OCI-LY7 (cell line): ENCODE measurements around the gene CRTAP. TPM values are rescaled to one million over a fixed set of nuclear protein-coding genes. Genes with fewer than 3 reads are reported as not detected.

Source experiments
- BruUV-seq: library from RNA; stranded (reverse); fragments of 400-500 nt; replicated peaks from 2 replicates; lab custom pipeline; 2021; lab: Mats Ljungman, UMichigan
- CTCF ChIA-PET: fragments of 300-600 bp; sonication (Branson Sonifier 250); formaldehyde crosslinking; loops from one replicate; lab custom pipeline; 2022; ENCODE audit warnings: antibody characterized with exemption; ENCODE audit not compliant: unreplicated experiment; lab: Charles Lee
- POLR2A ChIA-PET: fragments of 300-600 bp; sonication (Branson Sonifier 250); formaldehyde crosslinking; loops from one replicate; lab custom pipeline; 2022; ENCODE audit warnings: antibody characterized with exemption; lab: Charles Lee
- DNase-seq: peaks from one replicate; pipeline ENCODE4 v3.0.0-alpha.2; 2015; ENCODE audit warnings: low spot score
- H2AFZ ChIP-seq: fragments of 200-600 bp; sonication (generic), shearing (Covaris generic); 2 replicates; pipeline ENCODE4 v1.6.1; 2014; ENCODE audit warnings: mild to moderate bottlenecking, antibody characterized with exemption, low read length, moderate library complexity
- H3K27ac ChIP-seq: fragments of 200-600 bp; sonication (generic); 2 replicates; pipeline ENCODE4 v1.5.1; 2014; ENCODE audit warnings: mixed run types, low read depth, mild to moderate bottlenecking, moderate library complexity, low read length, inconsistent platforms; ENCODE audit not compliant: poor library complexity, severe bottlenecking
- H3K36me3 ChIP-seq: fragments of 200-600 bp; sonication (generic); 2 replicates; pipeline ENCODE4 v1.6.1; 2014; ENCODE audit warnings: mild to moderate bottlenecking, antibody characterized with exemption, low read length, moderate library complexity, mixed read lengths; ENCODE audit not compliant: insufficient read depth
- H3K4me1 ChIP-seq: fragments of 200-600 bp; sonication (generic); 2 replicates; pipeline ENCODE4 v1.5.1; 2014; ENCODE audit warnings: mild to moderate bottlenecking, low read length; ENCODE audit not compliant: insufficient read depth, poor library complexity, severe bottlenecking
- H3K4me2 ChIP-seq: fragments of 200-600 bp; sonication (generic); 2 replicates; pipeline ENCODE4 v1.6.1; 2014; ENCODE audit warnings: mild to moderate bottlenecking, low read length
- H3K4me3 ChIP-seq: fragments of 200-600 bp; sonication (generic); 2 replicates; pipeline ENCODE4 v1.5.1; 2014; ENCODE audit warnings: mild to moderate bottlenecking, low read depth, low read length; ENCODE audit not compliant: poor library complexity, severe bottlenecking
- H3K79me2 ChIP-seq: fragments of 200-600 bp; sonication (generic); 2 replicates; pipeline ENCODE4 v1.6.1; 2016; ENCODE audit warnings: low read depth, mild to moderate bottlenecking, low read length, moderate library complexity, mixed read lengths; ENCODE audit not compliant: insufficient read depth
- H3K9me2 ChIP-seq: fragments of 200-600 bp; sonication (generic); 2 replicates; pipeline ENCODE4 v1.6.1; 2016; ENCODE audit warnings: mild to moderate bottlenecking, low read length, mixed read lengths; ENCODE audit not compliant: insufficient read depth
- H3K9me3 ChIP-seq: fragments of 200-600 bp; sonication (generic); 2 replicates; pipeline ENCODE4 v1.6.1; 2014; ENCODE audit warnings: mild to moderate bottlenecking, mixed run types, low read length, mixed read lengths
- H4K20me1 ChIP-seq: fragments of 200-600 bp; sonication (generic); 2 replicates; pipeline ENCODE4 v1.6.1; 2014; ENCODE audit warnings: mild to moderate bottlenecking, antibody characterized with exemption, low read length, moderate library complexity, mixed read lengths; ENCODE audit not compliant: insufficient read depth
- EZH2phosphoT487 ChIP-seq: fragments of 200-600 bp; sonication (generic); IDR thresholded peaks from 2 replicates; pipeline ENCODE4 v1.6.1; 2018; ENCODE audit warnings: low read depth, borderline replicate concordance, mild to moderate bottlenecking, mixed run types, antibody characterized with exemption, low read length, moderate library complexity, mixed read lengths
- intact Hi-C: fragments of 100-400 bp; cut with micrococcal nuclease; formaldehyde crosslinking; loops from one replicate; pipeline ENCODE4 v1.10.0; 2022; ENCODE audit not compliant: unreplicated experiment
- total RNA-seq, 2 experiments: library from RNA; depleted of rRNA in 1 of 2; stranded (reverse); fragments of >200 nt in 1 of 2; shearing (Covaris generic) in 1 of 2; gene quantifications; 2 replicates each; pipeline ENCODE4 v1.2.3, GENCODE V29; 2014 to 2022
- TF ChIP-seq, protein P1 (sequence below): fragments of 200-600 bp; sonication (generic); conservative IDR thresholded peaks from 2 replicates; pipeline ENCODE4 v1.5.1; 2014; ENCODE audit warnings: mild to moderate bottlenecking, antibody characterized with exemption, low read length, moderate library complexity, mixed read lengths

CRTAP gene
- total RNA-seq, 2 experiments from 2014 or later, result 19.2 to 53.7 TPM

- no TSS peak for BruUV-seq
- H3K4me2 ChIP-seq, result no peak overlapping the region
- no peaks in the 10 kb centered on the region for H4K20me1 ChIP-seq
- ChIA-PET CTCF (no interaction called here), POLR2A (interaction anchor here (0.7 to 1.0 kb wide), 3 partner anchors 14 to 212 kb away, joined by 3 read pairs; no protein-coding TSS in a partner anchor)
- no peak overlapping the region for H3K4me3 ChIP-seq
- H3K27ac ChIP-seq, result no peak overlapping the region
- no peak overlapping the region for H2AFZ ChIP-seq
- TF ChIP-seq, protein P1, sequence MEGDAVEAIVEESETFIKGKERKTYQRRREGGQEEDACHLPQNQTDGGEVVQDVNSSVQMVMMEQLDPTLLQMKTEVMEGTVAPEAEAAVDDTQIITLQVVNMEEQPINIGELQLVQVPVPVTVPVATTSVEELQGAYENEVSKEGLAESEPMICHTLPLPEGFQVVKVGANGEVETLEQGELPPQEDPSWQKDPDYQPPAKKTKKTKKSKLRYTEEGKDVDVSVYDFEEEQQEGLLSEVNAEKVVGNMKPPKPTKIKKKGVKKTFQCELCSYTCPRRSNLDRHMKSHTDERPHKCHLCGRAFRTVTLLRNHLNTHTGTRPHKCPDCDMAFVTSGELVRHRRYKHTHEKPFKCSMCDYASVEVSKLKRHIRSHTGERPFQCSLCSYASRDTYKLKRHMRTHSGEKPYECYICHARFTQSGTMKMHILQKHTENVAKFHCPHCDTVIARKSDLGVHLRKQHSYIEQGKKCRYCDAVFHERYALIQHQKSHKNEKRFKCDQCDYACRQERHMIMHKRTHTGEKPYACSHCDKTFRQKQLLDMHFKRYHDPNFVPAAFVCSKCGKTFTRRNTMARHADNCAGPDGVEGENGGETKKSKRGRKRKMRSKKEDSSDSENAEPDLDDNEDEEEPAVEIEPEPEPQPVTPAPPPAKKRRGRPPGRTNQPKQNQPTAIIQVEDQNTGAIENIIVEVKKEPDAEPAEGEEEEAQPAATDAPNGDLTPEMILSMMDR, result no peak
- no peak for TF ChIP-seq EZH2phosphoT487
- no peaks in the 10 kb centered on the region for H3K36me3 ChIP-seq
- no peaks in the 10 kb centered on the region for H3K79me2 ChIP-seq
- H3K9me2 ChIP-seq, result no peaks in the 10 kb centered on the region
- H3K9me3 ChIP-seq, result no peaks in the 10 kb centered on the region
- intact Hi-C loops, result no loop called here
- H3K4me1 ChIP-seq, result peaks cover 5% of the 10 kb centered on the region
- no peak for DNase-seq
Measured at GRCh38 chr3:33152363-33153360, 38.8 kb downstream of the CRTAP start.

DNA sequence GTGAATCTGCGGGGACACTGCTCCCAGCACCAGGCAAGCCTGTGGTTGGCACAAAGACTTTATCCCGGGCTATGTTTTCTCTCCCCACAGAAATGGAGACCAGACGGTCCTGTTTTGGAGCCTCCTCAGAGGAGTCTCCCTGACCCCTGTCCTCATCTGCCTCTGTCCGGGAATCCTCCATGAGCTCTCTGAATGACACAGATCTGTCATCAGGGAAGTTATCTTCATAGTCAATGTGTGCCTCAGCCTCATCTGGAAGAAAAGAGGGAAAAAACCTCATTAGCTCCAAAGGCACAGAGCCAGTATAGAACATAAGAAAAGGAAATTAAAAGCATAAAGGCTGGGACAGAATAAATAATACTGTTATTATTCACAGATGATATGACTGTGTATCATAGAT, 40.0 kb downstream of the CRTAP start:
- TF ChIP-seq, protein P1, result no peak
- TF ChIP-seq EZH2phosphoT487, result no peak
- no peaks in the 10 kb centered on the region for H3K9me3 ChIP-seq
- peaks cover 5% of the 10 kb centered on the region for H3K4me1 ChIP-seq
- no peak overlapping the region for H3K27ac ChIP-seq
- H4K20me1 ChIP-seq, result no peaks in the 10 kb centered on the region
- no peak overlapping the region for H3K4me3 ChIP-seq
- H3K4me2 ChIP-seq, result no peak overlapping the region
- no peak for DNase-seq
- BruUV-seq, result no TSS peak
- H3K36me3 ChIP-seq, result no peaks in the 10 kb centered on the region
- no peak overlapping the region for H2AFZ ChIP-seq
- intact Hi-C loops, result no loop called here
- CTCF ChIA-PET, result no interaction called here
- H3K79me2 ChIP-seq, result no peaks in the 10 kb centered on the region
- no peaks in the 10 kb centered on the region for H3K9me2 ChIP-seq
- POLR2A ChIA-PET, result no interaction called here

DNA sequence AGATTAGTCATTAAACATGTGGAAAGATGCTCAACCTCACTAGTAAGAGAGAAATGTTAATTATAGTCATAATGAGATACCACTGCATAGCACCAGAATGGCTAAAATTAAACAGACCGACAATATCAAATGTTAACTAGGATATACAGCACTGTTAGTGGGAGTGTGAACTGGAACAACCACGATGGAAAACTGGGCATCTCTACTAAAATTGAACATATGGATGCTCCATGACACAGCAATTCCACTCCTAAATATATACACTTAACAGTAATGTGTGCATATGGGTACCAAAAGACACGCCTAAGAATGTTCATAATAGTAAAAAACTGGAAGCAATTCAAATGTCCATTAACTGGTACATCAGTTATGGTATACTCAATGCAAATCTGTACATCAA, 41.5 kb downstream of the CRTAP start:
- DNase-seq, result no peak
- no peaks in the 10 kb centered on the region for H4K20me1 ChIP-seq
- CTCF ChIA-PET, result no interaction called here
- H3K4me2 ChIP-seq, result no peak overlapping the region
- intact Hi-C loops, result no loop called here
- no peak overlapping the region for H3K27ac ChIP-seq
- H3K4me3 ChIP-seq, result no peak overlapping the region
- TF ChIP-seq, protein P1, result no peak
- no peak for TF ChIP-seq EZH2phosphoT487
- H3K9me2 ChIP-seq, result no peaks in the 10 kb centered on the region
- BruUV-seq, result no TSS peak
- peaks cover 5% of the 10 kb centered on the region for H3K4me1 ChIP-seq
- no peaks in the 10 kb centered on the region for H3K79me2 ChIP-seq
- no peak overlapping the region for H2AFZ ChIP-seq
- no peaks in the 10 kb centered on the region for H3K36me3 ChIP-seq
- POLR2A ChIA-PET, result no interaction called here
- H3K9me3 ChIP-seq, result no peaks in the 10 kb centered on the region
